CD14-positive monocyte (primary cell): Measurements from ENCODE around the gene SRRM5. TPM values are rescaled to one million over a fixed set of nuclear protein-coding genes. Genes with fewer than 3 reads are reported as not detected.

Source experiments
- DNase-seq, 3 donors: peaks; one replicate each; pipeline ENCODE4 v3.0.0-alpha.2; 2011 to 2022
- H2AFZ ChIP-seq: 2 replicates; pipeline ENCODE4 v1.6.0; 2012; ENCODE audit warnings: mild to moderate bottlenecking, low read depth, low read length, inconsistent platforms; ENCODE audit not compliant: insufficient read depth, poor library complexity, severe bottlenecking
- H3K27ac ChIP-seq, 2 donors: 1 replicate in 1 of 2; 2 replicates in 1 of 2; pipeline ENCODE4 v1.5.1; 2012 to 2013; ENCODE audit warnings: low read length in 2 of 2, control low read depth in 1 of 2, inconsistent platforms in 1 of 2, low read depth in 1 of 2, mild to moderate bottlenecking in 1 of 2
- H3K27me3 ChIP-seq, 2 donors: one replicate each; pipeline versions ENCODE4 v1.6.0 to v1.6.1; 2011 to 2013; ENCODE audit warnings: low read length in 2 of 2; ENCODE audit not compliant: control insufficient read depth in 2 of 2, insufficient read depth in 2 of 2
- H3K36me3 ChIP-seq, 2 donors: replicated peaks in 1 of 2; 1 replicate in 1 of 2; 2 replicates in 1 of 2; pipeline versions ENCODE4 v1.5.1 to v1.6.1; 2012 to 2013; ENCODE audit warnings: low read length in 2 of 2, control low read depth in 1 of 2, inconsistent platforms in 1 of 2, mild to moderate bottlenecking in 1 of 2; ENCODE audit not compliant: insufficient read depth in 2 of 2, control insufficient read depth in 1 of 2
- H3K4me1 ChIP-seq, 2 donors: 1 replicate in 1 of 2; 2 replicates in 1 of 2; pipeline versions ENCODE4 v1.5.1 to v1.6.1; 2012 to 2013; ENCODE audit warnings: low read length in 2 of 2, control low read depth in 1 of 2, inconsistent platforms in 1 of 2, mild to moderate bottlenecking in 1 of 2, moderate library complexity in 1 of 2; ENCODE audit not compliant: insufficient read depth in 2 of 2, control insufficient read depth in 1 of 2
- H3K4me2 ChIP-seq: replicated peaks from 2 replicates; pipeline ENCODE3; 2012; ENCODE audit warnings: low read length, moderate library complexity, mild to moderate bottlenecking; ENCODE audit not compliant: poor library complexity, severe bottlenecking; ENCODE audit errors: extremely low read depth
- H3K4me3 ChIP-seq, 3 experiments: fragments of 200-600 bp in 1 of 3; sonication (generic) in 1 of 3; replicated peaks in 1 of 3; 1 replicate in 2 of 3; 2 replicates in 1 of 3; pipeline ENCODE4 v1.5.1; 2011 to 2013; ENCODE audit warnings: low read length in 3 of 3, mild to moderate bottlenecking in 3 of 3, control low read depth in 2 of 3, low read depth in 2 of 3, inconsistent platforms in 1 of 3, moderate library complexity in 1 of 3
- H3K79me2 ChIP-seq: 2 replicates; pipeline ENCODE4 v1.6.0; 2012; ENCODE audit warnings: mild to moderate bottlenecking, control low read depth, inconsistent platforms, low read length, moderate library complexity; ENCODE audit not compliant: insufficient read depth
- H3K9ac ChIP-seq: 2 replicates; pipeline ENCODE4 v1.6.0; 2017; ENCODE audit warnings: low read length, mild to moderate bottlenecking; ENCODE audit not compliant: insufficient read depth, poor library complexity, severe bottlenecking
- H3K9me3 ChIP-seq, 2 donors: replicated peaks in 1 of 2; 1 replicate in 1 of 2; 2 replicates in 1 of 2; pipeline versions ENCODE4 v1.5.1 to v1.6.1; 2012 to 2013; ENCODE audit warnings: low read length in 2 of 2, control low read depth in 1 of 2; ENCODE audit not compliant: control insufficient read depth in 1 of 2, insufficient read depth in 1 of 2
- H4K20me1 ChIP-seq: 2 replicates; pipeline ENCODE4 v1.6.0; 2012; ENCODE audit warnings: mild to moderate bottlenecking, low read length, control low read depth, moderate library complexity; ENCODE audit not compliant: insufficient read depth
- H3K27ac Mint-ChIP-seq, 7 donors: one replicate each; pipeline ENCODE4 v1.8.0; 2020; ENCODE audit warnings: mild to moderate bottlenecking in 7 of 7, mixed read lengths in 7 of 7, moderate library complexity in 6 of 7, inconsistent platforms in 2 of 7
- H3K27me3 Mint-ChIP-seq, 3 donors: one replicate each; pipeline ENCODE4 v1.8.0; 2021 to 2022; ENCODE audit warnings: low read depth in 3 of 3, mild to moderate bottlenecking in 3 of 3, mixed read lengths in 3 of 3, moderate library complexity in 3 of 3, inconsistent platforms in 1 of 3
- H3K36me3 Mint-ChIP-seq, 2 donors: one replicate each; pipeline ENCODE4 v1.8.0; 2020; ENCODE audit warnings: mixed read lengths in 2 of 2, inconsistent platforms in 1 of 2, mild to moderate bottlenecking in 1 of 2
- H3K4me1 Mint-ChIP-seq: one replicate; pipeline ENCODE4 v1.8.0; 2020; ENCODE audit warnings: mild to moderate bottlenecking, mixed read lengths
- H3K4me3 Mint-ChIP-seq, 2 donors: one replicate each; pipeline ENCODE4 v1.8.0; 2020; ENCODE audit warnings: mild to moderate bottlenecking in 2 of 2, mixed read lengths in 2 of 2, moderate library complexity in 1 of 2
- H3K9me3 Mint-ChIP-seq, 7 donors: one replicate each; pipeline ENCODE4 v1.8.0; 2020 to 2022; ENCODE audit warnings: mixed read lengths in 7 of 7, mild to moderate bottlenecking in 6 of 7, moderate library complexity in 6 of 7, inconsistent platforms in 2 of 7
- CTCF ChIP-seq: fragments of 200-600 bp; IDR thresholded peaks from one replicate; pipeline ENCODE4 v1.8.0; 2022; ENCODE audit warnings: antibody characterized with exemption, mild to moderate bottlenecking
- WGBS: methylation state at CpG from one replicate; pipeline ENCODE4 v1.1.5; 2013; ENCODE audit warnings: missing lambda C conversion rate; ENCODE audit not compliant: insufficient coverage; 5-methylcytosine and 5-hydroxymethylcytosine counted together
- intact Hi-C, 2 donors: fragments of 100-400 bp; cut with micrococcal nuclease; formaldehyde crosslinking; loops; one replicate each; pipeline versions ENCODE4 v1.15.0 to v1.15.1; 2023
- polyA plus RNA-seq, 3 donors: library from polyadenylated mRNA; depleted of rRNA in 1 of 3; unstranded in 2 of 3; stranded (reverse) in 1 of 3; fragments of 300-500 nt in 2 of 3; fragments of >200 nt in 1 of 3; fragmentation: Illumina TruSeq in 2 of 3; gene quantifications; 1 replicate in 2 of 3; 2 replicates in 1 of 3; pipeline ENCODE4 v1.2.3, GENCODE V29; 2012 to 2021

Gene SRRM5
- polyA plus RNA-seq, 3 donors, result 0.36 TPM; not detected in 2

- peaks cover 0 to 4% (median 0%) of the 10 kb centered on the region in 3 donors for H3K27me3 Mint-ChIP-seq
- H3K9me3 Mint-ChIP-seq, result peaks cover 0 to 3% (median 0%) of the 10 kb centered on the region in 7 donors
- no peak overlapping the region for H3K4me3 ChIP-seq
- H3K4me2 ChIP-seq, result no peak overlapping the region
- H3K27me3 ChIP-seq, result no peaks in the 10 kb centered on the region
- H3K27ac Mint-ChIP-seq, result peak overlapping the region in 5 of 7 donors; percentile 12 to 79 (median 53)
- H3K36me3 ChIP-seq, result peaks cover 0 to 16% of the 10 kb centered on the region in 2 donors
- H2AFZ ChIP-seq, result no peak overlapping the region
- no peaks in the 10 kb centered on the region for H4K20me1 ChIP-seq
- H3K79me2 ChIP-seq, result peaks cover 29% of the 10 kb centered on the region
- 43% methylated on average over 9 of the region's 9 CpGs for WGBS
- H3K27ac ChIP-seq, result no peak overlapping the region
- H3K36me3 Mint-ChIP-seq, result peaks cover 27 to 32% of the 10 kb centered on the region in 2 donors
- DNase-seq, result no peak
- peaks cover 43% of the 10 kb centered on the region for H3K4me1 Mint-ChIP-seq
- TF ChIP-seq CTCF, result no peak
- peaks cover 24 to 27% of the 10 kb centered on the region in 2 donors for H3K4me1 ChIP-seq
- H3K9ac ChIP-seq, result no peak overlapping the region
- H3K9me3 ChIP-seq, result no peaks in the 10 kb centered on the region
- intact Hi-C loops, result no loop called here
- no peak overlapping the region for H3K4me3 Mint-ChIP-seq
Observed at GRCh38 chr19:43564800-43565199, 47.1 kb upstream of the SRRM5 start.

GRCh38 chr19:43569657-43570056 is 42.2 kb upstream of the SRRM5 start:
- peaks cover 13 to 32% of the 10 kb centered on the region in 2 donors for H3K36me3 Mint-ChIP-seq
- DNase-seq, result no peak
- no peaks in the 10 kb centered on the region for H4K20me1 ChIP-seq
- H3K9me3 ChIP-seq, result no peaks in the 10 kb centered on the region
- H2AFZ ChIP-seq, result no peak overlapping the region
- H3K79me2 ChIP-seq, result peaks cover 50% of the 10 kb centered on the region
- intact Hi-C loops, result no loop called here
- no peak overlapping the region for H3K4me3 ChIP-seq
- H3K9ac ChIP-seq, result no peak overlapping the region
- H3K4me1 Mint-ChIP-seq, result peaks cover 18% of the 10 kb centered on the region
- H3K27me3 Mint-ChIP-seq, result no peaks in the 10 kb centered on the region
- H3K27ac Mint-ChIP-seq, result peak overlapping the region in 2 of 7 donors; percentile 25 to 40
- no peaks in the 10 kb centered on the region for H3K27me3 ChIP-seq
- WGBS, result 60% methylated on average over 1 of the region's 5 CpGs
- H3K4me2 ChIP-seq, result no peak overlapping the region
- no peaks in the 10 kb centered on the region for H3K9me3 Mint-ChIP-seq
- no peak overlapping the region for H3K27ac ChIP-seq
- no peak for TF ChIP-seq CTCF
- H3K36me3 ChIP-seq, result peaks cover 0 to 17% of the 10 kb centered on the region in 2 donors
- H3K4me1 ChIP-seq, result peaks cover 3% of the 10 kb centered on the region in 2 donors
- no peak overlapping the region for H3K4me3 Mint-ChIP-seq
